Right atrium auricular region (tissue), 2 donors: ENCODE measurements around the gene RPS27A. TPM values are rescaled to one million over a fixed set of nuclear protein-coding genes. Genes with fewer than 3 reads are reported as not detected.
"Not testable (repeated sequence)": the region's sequence is repeated elsewhere in the genome, so short reads cannot be mapped to it uniquely, and the experiment has no call there.

ENCODE experiments used
- DNase-seq: peaks from one replicate; pipeline ENCODE4 v3.0.0-alpha.2; 2019; ENCODE audit warnings: low spot score
- H3K27ac ChIP-seq, 2 donors: fragments of 200-600 bp; sonication (generic); 1 replicate in 1 of 2; 2 replicates in 1 of 2; pipeline ENCODE4 v1.5.1; 2016 to 2019
- H3K27me3 ChIP-seq, 2 donors: fragments of 200-600 bp; sonication (generic); one replicate each; pipeline versions ENCODE4 v1.5.1 to v1.6.0; 2017 to 2019
- H3K36me3 ChIP-seq: fragments of 200-600 bp; sonication (generic); one replicate; pipeline ENCODE4 v1.5.1; 2016
- H3K4me1 ChIP-seq, 2 donors: fragments of 200-600 bp; sonication (generic); one replicate each; pipeline versions ENCODE4 v1.5.1 to v1.6.0; 2017 to 2019
- H3K4me3 ChIP-seq, 2 donors: fragments of 200-600 bp; sonication (generic); 1 replicate in 1 of 2; 2 replicates in 1 of 2; pipeline ENCODE4 v1.5.1; 2017 to 2019; ENCODE audit warnings: mild to moderate bottlenecking in 1 of 2, moderate library complexity in 1 of 2
- H3K9me3 ChIP-seq, 2 donors: fragments of 200-600 bp; sonication (generic); one replicate each; pipeline ENCODE4 v1.5.1; 2019
- CTCF ChIP-seq, 2 donors: fragments of 200-600 bp; sonication (generic); IDR thresholded peaks; one replicate each; pipeline ENCODE4 v1.5.1; 2019; ENCODE audit warnings: antibody characterized with exemption in 2 of 2
- total RNA-seq, 2 donors: library from RNA; depleted of rRNA; stranded (reverse); fragments of >200 nt; gene quantifications; one replicate each; pipeline ENCODE4 v1.1.0, GENCODE V29; 2016

Gene RPS27A
- total RNA-seq, 2 donors from 2014 or later = 613 to 1,505 TPM

- DNase-seq = no peak
- Histone ChIP-seq H3K36me3 (peaks cover 37% of the 10 kb centered on the region), H3K27me3 (no peaks in the 10 kb centered on the region), H3K9me3 (no peaks in the 10 kb centered on the region), H3K27ac (no peak overlapping the region), H3K4me3 (peak overlapping the region; percentile 82 to 85), H3K4me1 (peaks cover 0 to 36% of the 10 kb centered on the region in 2 donors)
- no peak for TF ChIP-seq CTCF (IDR thresholded peaks at IDR 0.05)
These were observed 1.1 kb downstream of the RPS27A start for GRCh38 chr2:55233658-55233940.

GRCh38 chr2:55235724-55236538 is 3.4 kb downstream of the RPS27A start:
- Histone ChIP-seq H3K36me3 (peaks cover 46% of the 10 kb centered on the region), H3K27ac (no peak overlapping the region)
- DNase-seq = no peak

GRCh38 chr2:55236992-55237543 is 4.6 kb downstream of the RPS27A start:
- H3K27ac ChIP-seq = no peak overlapping the region
- no peaks in the 10 kb centered on the region for H3K27me3 ChIP-seq
- TF ChIP-seq CTCF (IDR thresholded peaks at IDR 0.05) = no peak
- H3K36me3 ChIP-seq = peaks cover 49% of the 10 kb centered on the region
- H3K4me1 ChIP-seq = peaks cover 0 to 20% of the 10 kb centered on the region in 2 donors
- H3K9me3 ChIP-seq = no peaks in the 10 kb centered on the region
- H3K4me3 ChIP-seq = no peak overlapping the region
- no peak for DNase-seq

More at GRCh38 chr2:55235724-55236538, 3.4 kb downstream of the RPS27A start:
- H3K27me3 ChIP-seq = no peaks in the 10 kb centered on the region
- peaks cover 0 to 27% of the 10 kb centered on the region in 2 donors for H3K4me1 ChIP-seq
- TF ChIP-seq CTCF (IDR thresholded peaks at IDR 0.05) = no peak
- H3K4me3 ChIP-seq = no peak overlapping the region
- no peaks in the 10 kb centered on the region for H3K9me3 ChIP-seq

GRCh38 chr2:55239656-55240222 is 7.3 kb downstream of the RPS27A start:
- Histone ChIP-seq H3K4me1 (peaks cover 0 to 5% of the 10 kb centered on the region in 2 donors), H3K27me3 (no peaks in the 10 kb centered on the region), H3K9me3 (no peaks in the 10 kb centered on the region), H3K36me3 (peaks cover 63% of the 10 kb centered on the region), H3K27ac (no peak overlapping the region), H3K4me3 (no peak overlapping the region)
- no peak for DNase-seq
- no peak for TF ChIP-seq CTCF (IDR thresholded peaks at IDR 0.05)

- not testable (repeated sequence) for DNase-seq, H3K4me3 ChIP-seq, H3K27ac ChIP-seq, H3K4me1 ChIP-seq, H3K9me3 ChIP-seq, H3K27me3 ChIP-seq
- H3K36me3 ChIP-seq = peaks cover 63% of the 10 kb centered on the region
These were observed 9.1 kb downstream of the RPS27A start for GRCh38 chr2:55241582-55241981.

GRCh38 chr2:55242617-55243016 is 10.1 kb downstream of the RPS27A start:
- H3K9me3 ChIP-seq = no peaks in the 10 kb centered on the region
- H3K4me3 ChIP-seq = no peak overlapping the region
- no peaks in the 10 kb centered on the region for H3K27me3 ChIP-seq
- H3K4me1 ChIP-seq = no peaks in the 10 kb centered on the region
- no peak for DNase-seq
- peaks cover 66% of the 10 kb centered on the region for H3K36me3 ChIP-seq
- no peak for TF ChIP-seq CTCF (IDR thresholded peaks at IDR 0.05)
- no peak overlapping the region for H3K27ac ChIP-seq
